ENCODE measurements around the gene ORAI2. TPM values are rescaled to one million over a fixed set of nuclear protein-coding genes. Genes with fewer than 3 reads are reported as not detected.

Gene ORAI2
- polyA plus RNA-seq, 1 of the 3 experiments (the other 2 are of a cell fraction), result 85.8 TPM

DNA sequence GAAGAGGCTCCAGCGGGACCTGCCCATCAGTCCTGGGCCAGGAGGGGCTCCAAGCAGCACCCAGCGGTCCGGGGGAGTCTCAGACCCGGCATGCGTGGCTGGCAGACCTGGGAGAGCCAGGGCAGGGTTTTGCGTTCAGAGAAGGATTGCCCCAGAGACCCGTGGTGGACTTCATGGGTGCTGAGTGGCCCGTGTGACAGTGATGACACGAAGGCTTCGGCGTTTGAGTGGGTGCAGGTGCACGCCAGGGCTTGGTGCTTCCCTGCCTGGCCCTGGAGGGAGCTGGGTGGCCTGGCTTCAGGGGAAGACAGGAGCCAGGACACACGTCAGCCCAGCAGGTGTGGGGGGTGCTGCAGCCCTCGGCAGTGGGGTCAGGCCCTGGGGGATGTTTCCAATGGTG is 13.9 kb downstream of the ORAI2 start:
- POLR2A ChIA-PET, result no interaction called here
- Histone ChIP-seq H3K27me3 (ENCODE audit: insufficient read depth) (no peaks in the 10 kb centered on the region), H4K20me1 (ENCODE audit: insufficient read depth) (no peaks in the 10 kb centered on the region), H3K4me3 (ENCODE audit: low read depth in 2 of 2, low read length in 1 of 2) (no peak overlapping the region), H3K4me2 (no peak overlapping the region), H3K9me2 (no peaks in the 10 kb centered on the region), H3K27ac (ENCODE audit: low read depth in 2 of 2, low read length in 1 of 2) (no peak overlapping the region), H2AFZ (ENCODE audit: low read depth) (no peak overlapping the region), H3K4me1 (ENCODE audit: control insufficient read depth in 1 of 2, insufficient read depth in 2 of 2, low read depth in 1 of 2, low read length in 1 of 2) (peaks cover 0 to 10% of the 10 kb centered on the region in 2 experiments; a peak in 1 of 4 replicates), H3K9me3 (no peaks in the 10 kb centered on the region), H3K36me3 (replicated peaks in 1 of 2; ENCODE audit: control insufficient read depth in 1 of 2, insufficient read depth in 2 of 2, low read length in 1 of 2) (peaks cover 20 to 37% of the 10 kb centered on the region in 2 experiments), H3F3A (replicated peaks; ENCODE audit: insufficient read depth) (peaks cover 10% of the 10 kb centered on the region), H3K9ac (no peak overlapping the region), H3K79me2 (ENCODE audit: insufficient read depth) (no peaks in the 10 kb centered on the region; the same call in 1 of the 2 replicates)
- CTCF ChIA-PET, result interaction anchor here (0.9 to 1.0 kb wide), 2 partner anchors 9 to 35 kb away, joined by 3 read pairs; no protein-coding TSS in a partner anchor
- WGBS (ENCODE audit: low lambda C conversion rate), result 91% methylated on average over 11 of the region's 14 CpGs
- TF ChIP-seq NRF1 (IDR thresholded peaks at IDR 0.05; ENCODE audit: low read depth, low read length), result no peak
- no peak for TF ChIP-seq TAF1 (IDR thresholded peaks at IDR 0.05; ENCODE audit: borderline replicate concordance, low read depth, low read length)
- no peak for TF ChIP-seq RCOR1 (IDR thresholded peaks at IDR 0.05; ENCODE audit: low read length)
- no peak for TF ChIP-seq SMC3 (IDR thresholded peaks at IDR 0.05; ENCODE audit: low read depth, low read length)
- TF ChIP-seq RXRA (IDR thresholded peaks at IDR 0.05; ENCODE audit: borderline replicate concordance, low read depth), result no peak
- TF ChIP-seq TCF12 (IDR thresholded peaks at IDR 0.05), result no peak
- TF ChIP-seq, protein P1, sequence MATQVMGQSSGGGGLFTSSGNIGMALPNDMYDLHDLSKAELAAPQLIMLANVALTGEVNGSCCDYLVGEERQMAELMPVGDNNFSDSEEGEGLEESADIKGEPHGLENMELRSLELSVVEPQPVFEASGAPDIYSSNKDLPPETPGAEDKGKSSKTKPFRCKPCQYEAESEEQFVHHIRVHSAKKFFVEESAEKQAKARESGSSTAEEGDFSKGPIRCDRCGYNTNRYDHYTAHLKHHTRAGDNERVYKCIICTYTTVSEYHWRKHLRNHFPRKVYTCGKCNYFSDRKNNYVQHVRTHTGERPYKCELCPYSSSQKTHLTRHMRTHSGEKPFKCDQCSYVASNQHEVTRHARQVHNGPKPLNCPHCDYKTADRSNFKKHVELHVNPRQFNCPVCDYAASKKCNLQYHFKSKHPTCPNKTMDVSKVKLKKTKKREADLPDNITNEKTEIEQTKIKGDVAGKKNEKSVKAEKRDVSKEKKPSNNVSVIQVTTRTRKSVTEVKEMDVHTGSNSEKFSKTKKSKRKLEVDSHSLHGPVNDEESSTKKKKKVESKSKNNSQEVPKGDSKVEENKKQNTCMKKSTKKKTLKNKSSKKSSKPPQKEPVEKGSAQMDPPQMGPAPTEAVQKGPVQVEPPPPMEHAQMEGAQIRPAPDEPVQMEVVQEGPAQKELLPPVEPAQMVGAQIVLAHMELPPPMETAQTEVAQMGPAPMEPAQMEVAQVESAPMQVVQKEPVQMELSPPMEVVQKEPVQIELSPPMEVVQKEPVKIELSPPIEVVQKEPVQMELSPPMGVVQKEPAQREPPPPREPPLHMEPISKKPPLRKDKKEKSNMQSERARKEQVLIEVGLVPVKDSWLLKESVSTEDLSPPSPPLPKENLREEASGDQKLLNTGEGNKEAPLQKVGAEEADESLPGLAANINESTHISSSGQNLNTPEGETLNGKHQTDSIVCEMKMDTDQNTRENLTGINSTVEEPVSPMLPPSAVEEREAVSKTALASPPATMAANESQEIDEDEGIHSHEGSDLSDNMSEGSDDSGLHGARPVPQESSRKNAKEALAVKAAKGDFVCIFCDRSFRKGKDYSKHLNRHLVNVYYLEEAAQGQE (IDR thresholded peaks at IDR 0.05; ENCODE audit: low read depth, low read length), result no peak
- no peak for TF ChIP-seq GABPA (IDR thresholded peaks at IDR 0.05; ENCODE audit: low read depth)
- no peak for TF ChIP-seq CHD2 (IDR thresholded peaks at IDR 0.05; ENCODE audit: low read length, partially characterized antibody)
- TF ChIP-seq POLR2AphosphoS5 (IDR thresholded peaks at IDR 0.05; ENCODE audit: low read depth, low read length), result no peak
- no peak for TF ChIP-seq TEAD4 (IDR thresholded peaks at IDR 0.05; ENCODE audit: borderline replicate concordance, insufficient read depth)
- TF ChIP-seq, protein P2, sequence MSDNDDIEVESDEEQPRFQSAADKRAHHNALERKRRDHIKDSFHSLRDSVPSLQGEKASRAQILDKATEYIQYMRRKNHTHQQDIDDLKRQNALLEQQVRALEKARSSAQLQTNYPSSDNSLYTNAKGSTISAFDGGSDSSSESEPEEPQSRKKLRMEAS (IDR thresholded peaks at IDR 0.05; ENCODE audit: low read depth), result no peak
- DNase-seq, result no peak

DNA sequence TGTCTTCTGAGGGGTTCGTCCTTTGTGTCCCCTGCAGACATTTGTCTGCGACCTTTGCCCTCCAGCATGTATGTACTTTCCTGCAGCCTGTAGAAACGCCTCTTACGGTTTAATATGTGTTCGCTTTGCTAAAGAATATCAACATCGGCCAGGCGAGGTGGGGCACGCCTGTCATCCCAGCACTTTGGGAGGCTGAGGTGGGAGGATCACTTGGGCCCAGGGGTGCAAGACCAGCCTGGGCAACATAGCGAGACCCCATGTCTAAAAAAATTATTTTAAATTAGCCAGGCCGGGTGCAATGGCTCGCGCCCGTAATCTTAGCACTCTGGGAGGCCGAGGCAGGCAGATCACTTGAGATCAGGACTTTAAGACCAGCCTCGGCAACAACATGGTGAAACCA is 15.8 kb downstream of the ORAI2 start:
- Histone ChIP-seq H3K4me2 (no peak overlapping the region), H3K9ac (no peak overlapping the region), H4K20me1 (ENCODE audit: insufficient read depth) (no peaks in the 10 kb centered on the region), H3K79me2 (ENCODE audit: insufficient read depth) (no peaks in the 10 kb centered on the region; the same call in 1 of the 2 replicates), H3F3A (replicated peaks; ENCODE audit: insufficient read depth) (peaks cover 10% of the 10 kb centered on the region), H3K27ac (ENCODE audit: low read depth in 2 of 2, low read length in 1 of 2) (no peak overlapping the region), H3K9me3 (no peaks in the 10 kb centered on the region), H3K9me2 (no peaks in the 10 kb centered on the region), H3K4me3 (ENCODE audit: low read depth in 2 of 2, low read length in 1 of 2) (no peak overlapping the region), H3K36me3 (replicated peaks in 1 of 2; ENCODE audit: control insufficient read depth in 1 of 2, insufficient read depth in 2 of 2, low read length in 1 of 2) (peaks cover 20 to 33% of the 10 kb centered on the region in 2 experiments), H2AFZ (ENCODE audit: low read depth) (no peak overlapping the region), H3K4me1 (ENCODE audit: control insufficient read depth in 1 of 2, insufficient read depth in 2 of 2, low read depth in 1 of 2, low read length in 1 of 2) (peaks cover 0 to 10% of the 10 kb centered on the region in 2 experiments; a peak in 1 of 4 replicates), H3K27me3 (ENCODE audit: insufficient read depth) (no peaks in the 10 kb centered on the region)
- ChIA-PET CTCF (interaction anchor here (2.3 to 5.5 kb wide), 4 partner anchors 9 to 45 kb away, joined by 11 to 40 read pairs (median 31); no protein-coding TSS in a partner anchor), POLR2A (interaction anchor here (0.7 kb wide), 1 partner anchor 15 kb away, joined by 9 read pairs; no protein-coding TSS in a partner anchor)
- DNase-seq, result no peak
- no peak for TF ChIP-seq GABPA (IDR thresholded peaks at IDR 0.05; ENCODE audit: low read depth)
- WGBS (ENCODE audit: low lambda C conversion rate), result 95% methylated on average over 15 of the region's 15 CpGs

Data from SK-N-SH (cell line).